GM18951 (cell line): ENCODE results near the gene BET1.

Experiments used
- POLR2A ChIP-seq: IDR thresholded peaks from 4 replicates; pipeline ENCODE4 v1.6.1; 2011; ENCODE audit warnings: mild to moderate bottlenecking; ENCODE audit not compliant: insufficient read length, insufficient read depth; ENCODE audit errors: extremely low read depth
- in situ Hi-C: fragments of 300-500 bp; cut with MboI; formaldehyde crosslinking; loops from one replicate; pipeline ENCODE4 v1.12.0; 2022; ENCODE audit warnings: low sequenced_read_pairs, mixed read lengths, inconsistent platforms; ENCODE audit not compliant: unreplicated experiment

The BET1 gene

GRCh38 chr7:94001396-94001795 is 2.8 kb downstream of the BET1 start:
- no peak for TF ChIP-seq POLR2A
- in situ Hi-C loops, result no loop called here

- TF ChIP-seq POLR2A, result no peak
- in situ Hi-C loops, result no loop called here
Observed at GRCh38 chr7:93997868-93998267, 6.3 kb downstream of the BET1 start.

GRCh38 chr7:93992421-93993110 is 11.6 kb downstream of the BET1 start:
- no peak for TF ChIP-seq POLR2A
- in situ Hi-C loops, result no loop called here

GRCh38 chr7:93987297-93987696 is 16.9 kb downstream of the BET1 start:
- in situ Hi-C loops, result no loop called here
- no peak for TF ChIP-seq POLR2A

- in situ Hi-C loops, result no loop called here
- TF ChIP-seq POLR2A, result no peak
Observed at GRCh38 chr7:93985101-93985500, 19.1 kb downstream of the BET1 start.

GRCh38 chr7:93984024-93984423 is 20.1 kb downstream of the BET1 start:
- in situ Hi-C loops, result no loop called here
- TF ChIP-seq POLR2A, result no peak

- in situ Hi-C loops, result no loop called here
- no peak for TF ChIP-seq POLR2A
Observed at GRCh38 chr7:93981480-93981874, 22.7 kb downstream of the BET1 start.

GRCh38 chr7:93980744-93981479 is 23.2 kb downstream of the BET1 start:
- TF ChIP-seq POLR2A, result no peak
- in situ Hi-C loops, result no loop called here

GRCh38 chr7:93977211-93977950 is 26.8 kb downstream of the BET1 start:
- no peak for TF ChIP-seq POLR2A
- in situ Hi-C loops, result no loop called here

GRCh38 chr7:93973134-93973533 is 31.0 kb downstream of the BET1 start:
- in situ Hi-C loops, result no loop called here
- TF ChIP-seq POLR2A, result no peak

GRCh38 chr7:93972029-93972725 is 32.0 kb downstream of the BET1 start:
- no peak for TF ChIP-seq POLR2A
- in situ Hi-C loops, result no loop called here

- no peak for TF ChIP-seq POLR2A
- in situ Hi-C loops, result no loop called here
Observed at GRCh38 chr7:93968911-93969620, 35.1 kb downstream of the BET1 start.
